ENCODE results near the gene IQCE.

The IQCE gene, protein sequence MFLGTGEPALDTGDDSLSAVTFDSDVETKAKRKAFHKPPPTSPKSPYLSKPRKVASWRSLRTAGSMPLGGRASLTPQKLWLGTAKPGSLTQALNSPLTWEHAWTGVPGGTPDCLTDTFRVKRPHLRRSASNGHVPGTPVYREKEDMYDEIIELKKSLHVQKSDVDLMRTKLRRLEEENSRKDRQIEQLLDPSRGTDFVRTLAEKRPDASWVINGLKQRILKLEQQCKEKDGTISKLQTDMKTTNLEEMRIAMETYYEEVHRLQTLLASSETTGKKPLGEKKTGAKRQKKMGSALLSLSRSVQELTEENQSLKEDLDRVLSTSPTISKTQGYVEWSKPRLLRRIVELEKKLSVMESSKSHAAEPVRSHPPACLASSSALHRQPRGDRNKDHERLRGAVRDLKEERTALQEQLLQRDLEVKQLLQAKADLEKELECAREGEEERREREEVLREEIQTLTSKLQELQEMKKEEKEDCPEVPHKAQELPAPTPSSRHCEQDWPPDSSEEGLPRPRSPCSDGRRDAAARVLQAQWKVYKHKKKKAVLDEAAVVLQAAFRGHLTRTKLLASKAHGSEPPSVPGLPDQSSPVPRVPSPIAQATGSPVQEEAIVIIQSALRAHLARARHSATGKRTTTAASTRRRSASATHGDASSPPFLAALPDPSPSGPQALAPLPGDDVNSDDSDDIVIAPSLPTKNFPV

DNA sequence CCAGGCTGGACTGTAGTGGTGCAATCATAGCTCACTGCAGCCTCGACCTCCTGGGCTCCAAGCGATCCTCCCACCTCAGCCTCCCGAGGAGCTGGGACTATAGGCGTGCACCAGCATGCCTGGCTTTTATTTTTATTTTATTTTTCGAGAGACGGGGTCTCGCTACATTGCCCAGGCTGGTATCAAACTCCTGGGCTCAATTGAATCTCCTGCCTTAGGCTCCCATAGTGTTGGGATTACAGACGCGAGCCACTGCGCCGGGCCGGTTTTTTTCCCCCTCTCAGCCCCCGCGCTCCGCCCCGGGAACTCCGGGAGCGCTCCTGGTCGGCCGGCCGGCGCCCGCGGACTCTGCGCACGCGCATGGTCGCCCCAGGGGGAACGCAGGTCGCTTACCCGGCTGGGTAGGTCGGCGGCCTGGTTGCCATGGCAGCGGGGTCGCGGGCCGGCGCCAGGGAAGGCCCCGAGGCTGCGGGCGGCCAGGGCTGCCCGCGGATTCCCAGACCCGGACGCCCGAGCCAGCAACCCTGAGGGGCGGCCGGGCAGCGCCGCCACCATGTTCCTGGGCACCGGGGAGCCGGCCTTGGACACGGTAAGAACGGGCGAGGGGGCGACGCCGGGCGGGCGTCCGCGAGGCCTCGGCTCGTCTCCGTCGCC is at the start of gene IQCE:
Gene IQCE (plus strand): TSS at position 351 of the 654 bp plus-strand sequence. CDS start 203 bp downstream, at position 554.
- Histone ChIP-seq H3K36me3 (ENCODE audit: insufficient read depth, low read length) (no peaks in the 10 kb centered on the region), H3K9me3 (ENCODE audit: control insufficient read depth, insufficient read depth, low read length) (no peaks in the 10 kb centered on the region), H3K4me1 (ENCODE audit: insufficient read depth, low read length) (no peaks in the 10 kb centered on the region), H3K9ac (ENCODE audit: low read depth, low read length) (peak within 1 kb of the TSS; percentile 68)

DNA sequence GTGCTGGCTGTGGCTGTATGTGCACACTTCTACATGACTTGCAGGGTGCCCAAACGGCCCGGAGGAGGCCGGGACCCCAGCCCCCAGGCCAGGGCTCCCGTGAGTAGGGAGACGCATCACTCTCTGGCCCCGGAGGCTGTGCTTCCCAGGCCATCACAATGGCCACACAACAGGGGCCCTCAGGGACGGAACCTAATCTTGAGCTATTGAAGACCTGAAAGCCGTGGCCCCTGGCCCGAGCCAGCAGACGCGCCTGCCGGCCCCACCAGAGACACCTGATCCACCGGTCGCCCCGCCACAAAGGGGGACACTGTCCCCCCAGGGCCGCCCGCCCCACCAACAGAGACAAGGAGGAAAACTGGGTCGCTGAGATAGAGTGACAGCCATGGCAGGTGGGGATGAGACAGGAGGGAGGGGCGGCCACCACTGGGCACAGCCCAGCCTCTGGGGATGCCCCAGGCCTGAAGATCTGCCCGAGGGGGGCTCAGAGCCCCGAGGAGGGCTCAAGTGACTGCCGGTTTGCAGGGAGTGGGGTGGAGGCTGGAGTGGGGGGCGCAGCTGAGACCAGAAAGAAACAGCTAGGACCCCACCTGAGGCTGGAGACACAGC is 49.4 kb upstream of the IQCE start:
- Histone ChIP-seq H3K9ac (ENCODE audit: low read depth, low read length) (no peak overlapping the region), H3K36me3 (ENCODE audit: insufficient read depth, low read length) (no peaks in the 10 kb centered on the region), H3K4me1 (ENCODE audit: insufficient read depth, low read length) (no peaks in the 10 kb centered on the region; the same call in 1 of the 2 replicates), H3K9me3 (ENCODE audit: control insufficient read depth, insufficient read depth, low read length) (no peaks in the 10 kb centered on the region)

DNA sequence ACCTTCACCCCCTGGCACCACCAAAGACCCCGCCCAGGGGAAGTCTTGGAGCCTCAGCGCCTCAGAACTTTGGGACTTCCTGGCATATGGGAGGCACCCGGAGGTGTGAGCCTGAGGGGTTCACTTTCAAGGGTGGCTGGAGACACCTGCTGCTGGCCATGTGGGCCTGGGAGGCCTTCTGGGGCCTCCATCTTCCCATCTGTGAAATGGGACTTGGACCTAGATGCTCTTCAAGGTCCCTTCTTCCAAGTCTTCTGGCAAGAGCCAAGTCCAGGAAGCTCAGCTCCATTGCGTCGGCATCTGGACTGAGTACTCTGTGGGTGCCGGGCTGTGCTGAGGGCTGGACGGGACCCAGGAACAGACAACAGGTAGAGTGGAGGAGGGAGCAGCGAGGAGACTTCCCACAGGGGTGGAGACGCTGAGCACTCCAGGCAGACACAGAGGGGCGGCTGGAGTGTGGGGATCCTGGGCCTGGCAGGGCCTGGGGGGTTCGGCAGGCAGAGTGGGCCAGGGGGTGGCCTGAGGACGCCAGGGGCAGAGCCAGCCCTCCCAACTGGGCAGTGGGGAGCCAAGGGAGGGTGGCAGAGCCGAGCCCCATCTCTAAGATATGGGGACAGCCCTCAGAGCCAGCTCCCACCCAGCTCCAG is 48.5 kb upstream of the IQCE start:
- Histone ChIP-seq H3K9ac (ENCODE audit: low read depth, low read length) (no peak overlapping the region), H3K9me3 (ENCODE audit: control insufficient read depth, insufficient read depth, low read length) (no peaks in the 10 kb centered on the region), H3K36me3 (ENCODE audit: insufficient read depth, low read length) (no peaks in the 10 kb centered on the region), H3K4me1 (ENCODE audit: insufficient read depth, low read length) (no peaks in the 10 kb centered on the region; the same call in 1 of the 2 replicates)

DNA sequence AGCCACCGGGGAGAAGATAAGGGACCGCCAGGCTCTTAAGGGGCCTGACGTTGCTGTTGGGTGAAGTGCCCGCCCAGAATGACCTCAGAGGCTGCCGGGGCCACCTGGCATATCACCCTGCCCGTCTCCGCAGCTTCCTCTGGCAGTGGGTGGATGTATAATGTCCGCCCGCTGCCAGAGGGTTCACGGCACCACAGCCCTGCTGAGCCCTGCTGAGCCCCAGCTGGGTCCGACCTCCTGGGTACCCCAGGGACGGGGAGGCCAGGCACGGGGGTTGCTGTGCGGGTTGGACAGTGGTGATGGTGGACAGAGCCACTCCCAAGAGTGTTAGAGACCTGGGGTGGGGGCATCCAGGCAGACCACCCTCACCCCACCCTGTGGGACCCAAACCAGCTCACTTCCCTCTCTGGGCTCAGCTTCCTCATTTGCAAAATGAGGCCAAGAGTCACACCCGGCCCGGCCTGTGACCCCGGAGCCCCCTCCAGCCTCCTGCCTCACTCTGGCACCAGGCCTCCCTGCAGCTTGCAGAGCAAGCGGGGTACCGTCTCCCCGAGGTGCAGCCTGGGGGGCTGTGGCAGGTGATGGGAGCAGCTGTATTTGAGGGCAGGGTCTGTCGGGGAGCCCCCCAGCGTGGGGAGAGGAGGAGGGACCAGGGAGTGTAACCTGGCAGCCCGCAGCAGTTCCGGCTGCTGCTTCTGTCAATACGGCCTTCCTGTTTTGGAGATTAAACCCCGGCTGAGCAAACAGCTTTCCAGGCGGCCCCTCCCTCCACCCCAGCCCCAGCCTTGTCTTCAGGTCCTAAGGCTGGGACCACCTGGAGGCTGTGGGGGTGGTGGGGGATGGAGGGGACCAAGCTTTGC is 47.6 kb upstream of the IQCE start:
- Histone ChIP-seq H3K9ac (ENCODE audit: low read depth, low read length) (no peak overlapping the region), H3K4me1 (ENCODE audit: insufficient read depth, low read length) (no peaks in the 10 kb centered on the region; the same call in 1 of the 2 replicates), H3K36me3 (ENCODE audit: insufficient read depth, low read length) (no peaks in the 10 kb centered on the region), H3K9me3 (ENCODE audit: control insufficient read depth, insufficient read depth, low read length) (no peaks in the 10 kb centered on the region)

DNA sequence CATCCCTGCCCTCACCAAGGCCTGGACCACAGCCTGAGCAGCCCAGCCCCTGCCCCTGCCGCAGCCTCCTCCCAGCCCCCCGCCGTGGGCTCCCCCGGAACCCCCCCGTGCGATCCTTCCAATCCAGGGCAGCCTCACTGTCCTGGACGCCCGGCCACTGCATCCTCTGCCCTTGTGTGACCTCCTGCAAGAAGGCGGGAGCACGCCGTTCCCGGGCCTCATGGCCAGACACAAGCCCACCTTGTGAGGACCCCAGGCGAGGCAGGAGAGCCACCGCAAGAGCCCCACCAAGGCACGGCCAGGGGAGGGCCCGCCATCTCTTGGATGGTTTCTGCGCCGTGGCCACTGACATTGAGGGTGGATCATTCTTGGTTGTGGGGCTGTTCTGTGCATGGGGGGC is 47.0 kb upstream of the IQCE start:
- Histone ChIP-seq H3K36me3 (ENCODE audit: insufficient read depth, low read length) (no peaks in the 10 kb centered on the region), H3K4me1 (ENCODE audit: insufficient read depth, low read length) (peaks cover 3% of the 10 kb centered on the region; the same call in 1 of the 2 replicates), H3K9me3 (ENCODE audit: control insufficient read depth, insufficient read depth, low read length) (no peaks in the 10 kb centered on the region), H3K9ac (ENCODE audit: low read depth, low read length) (no peak overlapping the region)

DNA sequence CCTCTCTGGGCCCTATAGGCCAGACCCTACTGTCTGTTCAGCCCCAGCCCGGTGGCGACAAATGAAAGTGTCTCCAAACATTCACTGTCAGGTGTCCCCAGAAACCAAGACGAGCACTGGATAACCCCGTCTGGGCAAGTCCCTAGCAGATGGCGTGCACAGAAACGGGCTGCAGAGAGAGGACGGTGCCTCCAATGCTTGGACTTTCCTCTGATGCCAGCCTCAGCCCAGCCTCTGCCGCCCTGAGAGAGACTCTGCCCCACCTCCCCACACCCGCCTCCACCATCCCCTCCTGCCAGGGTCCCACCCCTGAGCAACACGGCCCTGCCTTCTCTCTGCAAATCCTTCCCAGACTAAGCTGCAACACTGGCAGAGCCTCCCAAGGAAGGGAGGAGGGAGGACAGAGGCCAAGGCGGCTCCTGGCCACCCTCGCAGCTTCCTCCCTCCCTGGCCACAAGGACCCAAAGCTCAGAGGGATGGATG is 46.6 kb upstream of the IQCE start:
- no peaks in the 10 kb centered on the region for H3K9me3 ChIP-seq (ENCODE audit: control insufficient read depth, insufficient read depth, low read length)
- no peaks in the 10 kb centered on the region for H3K36me3 ChIP-seq (ENCODE audit: insufficient read depth, low read length)
- H3K9ac ChIP-seq (ENCODE audit: low read depth, low read length) = no peak overlapping the region
- H3K4me1 ChIP-seq (ENCODE audit: insufficient read depth, low read length) = peaks cover 7% of the 10 kb centered on the region; the same call in 1 of the 2 replicates

DNA sequence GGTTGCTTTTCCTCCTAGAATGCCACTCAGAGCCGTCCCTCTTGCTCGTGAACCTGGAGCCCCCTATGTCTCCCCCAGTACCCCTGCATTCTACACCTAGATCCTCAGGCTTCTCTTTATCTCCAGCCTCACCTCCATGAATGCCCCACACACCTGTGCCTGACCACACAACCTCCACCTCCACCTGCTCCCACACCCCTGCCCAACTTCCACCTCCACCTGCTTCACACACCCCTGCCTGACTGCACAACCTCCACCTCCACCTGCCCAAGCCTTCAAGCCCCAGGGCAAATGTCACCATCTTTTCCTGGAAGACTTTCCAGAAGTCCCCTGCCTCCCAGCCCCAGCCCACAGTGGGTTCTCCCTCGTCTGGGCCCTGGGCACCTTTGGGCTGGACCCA is 46.1 kb upstream of the IQCE start:
- H3K9ac ChIP-seq (ENCODE audit: low read depth, low read length) = no peak overlapping the region
- H3K36me3 ChIP-seq (ENCODE audit: insufficient read depth, low read length) = no peaks in the 10 kb centered on the region
- H3K4me1 ChIP-seq (ENCODE audit: insufficient read depth, low read length) = peaks cover 12% of the 10 kb centered on the region
- no peaks in the 10 kb centered on the region for H3K9me3 ChIP-seq (ENCODE audit: control insufficient read depth, insufficient read depth, low read length)

DNA sequence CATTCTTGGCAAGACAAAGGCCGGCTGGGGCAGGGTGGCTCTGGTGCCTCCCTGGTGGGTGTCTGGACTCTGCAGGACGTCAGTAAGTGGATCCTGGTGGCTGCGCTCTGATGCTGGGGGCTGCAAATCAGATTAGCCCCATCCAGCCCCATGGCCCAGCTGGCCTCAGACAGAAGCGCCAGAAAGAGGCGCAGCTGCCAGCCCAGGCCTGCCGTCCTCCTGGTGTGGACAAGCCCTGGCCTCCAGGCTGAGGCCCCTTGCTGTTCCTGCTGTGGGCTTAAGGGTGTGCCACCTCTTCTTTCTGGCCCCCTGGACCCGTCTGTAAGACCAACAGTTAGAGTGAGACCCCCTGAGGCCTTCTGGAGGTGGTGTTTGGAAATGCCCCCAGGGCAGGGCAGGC is 45.1 kb upstream of the IQCE start:
- Histone ChIP-seq H3K9ac (ENCODE audit: low read depth, low read length) (no peak overlapping the region), H3K4me1 (ENCODE audit: insufficient read depth, low read length) (peaks cover 21% of the 10 kb centered on the region), H3K36me3 (ENCODE audit: insufficient read depth, low read length) (no peaks in the 10 kb centered on the region), H3K9me3 (ENCODE audit: control insufficient read depth, insufficient read depth, low read length) (no peaks in the 10 kb centered on the region)

DNA sequence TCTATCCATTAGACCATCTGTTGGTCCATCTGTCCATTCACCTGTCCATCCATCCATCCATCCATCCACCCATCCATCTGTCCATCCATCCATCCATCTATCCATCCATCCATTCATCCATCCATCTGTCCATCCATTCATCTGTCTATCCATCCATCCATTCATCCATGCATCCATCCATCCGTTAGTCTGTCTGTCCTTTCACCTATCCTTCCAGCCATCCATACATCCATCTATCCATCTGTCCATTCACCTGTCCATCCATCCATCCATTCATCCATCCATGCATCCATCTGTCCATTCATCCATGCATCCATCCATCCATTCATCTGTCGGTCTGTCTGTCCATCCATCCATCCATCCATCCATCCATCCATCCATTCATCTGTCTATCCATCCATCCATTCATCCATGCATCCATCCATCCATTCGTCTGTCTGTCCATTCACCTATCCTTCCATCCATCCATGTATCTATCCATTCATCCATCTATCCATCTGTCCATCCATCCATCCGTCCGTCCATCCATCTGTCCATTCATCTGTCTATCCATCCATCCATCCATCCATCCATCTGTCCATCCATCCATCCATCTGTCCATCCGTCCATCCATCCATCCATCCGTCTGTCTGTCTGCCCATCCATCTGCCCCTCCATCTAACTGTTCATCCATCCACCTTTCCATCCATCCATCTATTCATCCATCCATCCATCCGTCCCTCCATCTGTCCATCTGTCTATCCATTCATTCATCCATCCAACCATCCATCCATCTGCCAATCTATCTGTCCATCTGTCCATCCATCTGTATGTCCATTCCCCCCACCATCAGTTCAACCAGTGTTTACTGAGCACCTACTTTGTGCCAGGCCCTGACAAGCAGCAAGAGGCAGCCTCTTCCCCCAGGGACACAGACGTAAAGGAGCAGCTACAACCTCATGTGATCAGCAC is 44.0 kb upstream of the IQCE start:
- peaks cover 21% of the 10 kb centered on the region for H3K4me1 ChIP-seq (ENCODE audit: insufficient read depth, low read length)
- no peak overlapping the region for H3K9ac ChIP-seq (ENCODE audit: low read depth, low read length)
- H3K36me3 ChIP-seq (ENCODE audit: insufficient read depth, low read length) = no peaks in the 10 kb centered on the region
- H3K9me3 ChIP-seq (ENCODE audit: control insufficient read depth, insufficient read depth, low read length) = no peaks in the 10 kb centered on the region

DNA sequence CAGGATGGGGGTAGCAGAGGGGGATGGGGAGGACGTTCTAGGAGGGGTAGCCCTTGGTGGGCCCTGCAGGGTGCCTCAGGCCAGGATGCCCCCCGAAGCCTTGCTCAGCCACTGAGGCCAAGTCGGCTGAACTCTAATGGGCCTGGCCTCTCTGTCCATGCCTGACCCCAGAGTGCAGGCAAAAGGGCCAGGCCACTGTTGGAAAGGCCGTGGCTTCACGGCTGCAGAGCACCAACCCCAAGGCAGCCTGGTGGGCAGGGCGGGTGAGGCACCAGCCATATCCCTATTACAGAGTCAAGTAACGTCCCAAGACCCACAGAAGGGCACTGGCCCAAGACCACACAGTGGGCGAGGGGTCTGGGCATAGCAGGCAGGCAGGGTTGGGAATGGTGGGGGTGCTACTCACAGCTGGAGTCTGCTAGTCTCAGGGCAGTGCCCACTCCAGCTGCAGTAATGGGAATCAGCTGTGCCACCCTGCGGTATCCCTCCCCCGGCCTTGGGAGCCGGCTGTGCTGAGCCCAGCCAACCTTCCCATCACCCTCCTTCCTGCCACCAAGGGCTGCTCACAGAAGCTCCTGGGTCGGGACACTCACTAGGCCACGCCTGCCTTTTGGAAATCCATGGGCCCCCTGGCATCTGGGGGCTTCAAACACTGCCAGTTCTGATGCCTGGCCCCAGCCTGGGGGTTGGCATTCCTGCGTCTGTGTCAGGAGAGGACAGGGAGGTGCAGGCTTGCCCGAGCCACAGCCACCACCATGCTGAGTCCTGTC is 43.2 kb upstream of the IQCE start:
- no peak overlapping the region for H3K9ac ChIP-seq (ENCODE audit: low read depth, low read length)
- no peaks in the 10 kb centered on the region for H3K36me3 ChIP-seq (ENCODE audit: insufficient read depth, low read length)
- H3K9me3 ChIP-seq (ENCODE audit: control insufficient read depth, insufficient read depth, low read length) = no peaks in the 10 kb centered on the region
- peaks cover 21% of the 10 kb centered on the region for H3K4me1 ChIP-seq (ENCODE audit: insufficient read depth, low read length)

DNA sequence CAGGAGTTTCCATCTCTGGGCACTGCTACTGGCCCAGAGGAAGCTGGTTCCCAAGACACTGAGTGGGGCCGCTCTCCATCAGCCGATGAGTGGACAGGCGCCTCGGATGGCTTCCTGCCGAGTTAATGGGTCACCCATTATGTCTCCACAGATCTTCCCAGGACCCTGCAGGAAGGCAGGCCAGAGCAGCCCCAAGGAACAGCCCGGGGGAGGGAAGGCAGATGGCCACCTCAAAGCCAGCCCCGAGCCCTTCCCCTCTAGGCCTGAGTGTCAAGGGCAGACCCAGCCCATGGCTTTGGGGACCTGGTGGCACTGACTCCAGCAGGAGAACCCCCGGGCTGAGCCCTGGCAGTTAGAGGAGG is 42.6 kb upstream of the IQCE start:
- no peaks in the 10 kb centered on the region for H3K9me3 ChIP-seq (ENCODE audit: control insufficient read depth, insufficient read depth, low read length)
- H3K9ac ChIP-seq (ENCODE audit: low read depth, low read length) = no peak overlapping the region
- H3K36me3 ChIP-seq (ENCODE audit: insufficient read depth, low read length) = no peaks in the 10 kb centered on the region
- H3K4me1 ChIP-seq (ENCODE audit: insufficient read depth, low read length) = peaks cover 21% of the 10 kb centered on the region

DNA sequence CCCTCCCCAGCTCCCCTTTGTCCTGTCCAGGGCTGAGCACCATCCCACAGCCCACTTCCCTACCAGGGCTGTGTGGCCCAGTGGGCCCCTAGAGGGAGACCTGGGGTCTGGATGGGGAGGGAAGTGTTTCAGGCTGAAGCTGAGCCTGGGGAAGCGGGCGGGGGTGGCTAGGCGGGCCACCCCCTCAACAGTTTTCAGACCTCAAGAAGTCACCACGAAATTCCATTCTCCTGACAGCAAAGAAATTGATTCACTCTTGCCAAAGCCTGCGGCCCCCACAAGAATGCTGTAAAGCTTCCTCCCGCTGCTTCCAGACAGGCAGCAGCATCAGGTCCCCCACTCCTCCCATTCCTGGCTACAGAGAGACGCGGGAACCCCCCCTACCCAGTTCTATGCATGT is 41.8 kb upstream of the IQCE start:
- Histone ChIP-seq H3K9me3 (ENCODE audit: control insufficient read depth, insufficient read depth, low read length) (no peaks in the 10 kb centered on the region), H3K36me3 (ENCODE audit: insufficient read depth, low read length) (no peaks in the 10 kb centered on the region), H3K9ac (ENCODE audit: low read depth, low read length) (peak overlapping the region; percentile 0; the same call in 1 of the 2 replicates), H3K4me1 (ENCODE audit: insufficient read depth, low read length) (peaks cover 21% of the 10 kb centered on the region)
